Measurements from ENCODE around the gene WNT11. TPM values are rescaled to one million over a fixed set of nuclear protein-coding genes. Genes with fewer than 3 reads are reported as not detected.

Gene WNT11
- total RNA-seq, 1 experiment from 2014 or later = 0.40 TPM

DNA sequence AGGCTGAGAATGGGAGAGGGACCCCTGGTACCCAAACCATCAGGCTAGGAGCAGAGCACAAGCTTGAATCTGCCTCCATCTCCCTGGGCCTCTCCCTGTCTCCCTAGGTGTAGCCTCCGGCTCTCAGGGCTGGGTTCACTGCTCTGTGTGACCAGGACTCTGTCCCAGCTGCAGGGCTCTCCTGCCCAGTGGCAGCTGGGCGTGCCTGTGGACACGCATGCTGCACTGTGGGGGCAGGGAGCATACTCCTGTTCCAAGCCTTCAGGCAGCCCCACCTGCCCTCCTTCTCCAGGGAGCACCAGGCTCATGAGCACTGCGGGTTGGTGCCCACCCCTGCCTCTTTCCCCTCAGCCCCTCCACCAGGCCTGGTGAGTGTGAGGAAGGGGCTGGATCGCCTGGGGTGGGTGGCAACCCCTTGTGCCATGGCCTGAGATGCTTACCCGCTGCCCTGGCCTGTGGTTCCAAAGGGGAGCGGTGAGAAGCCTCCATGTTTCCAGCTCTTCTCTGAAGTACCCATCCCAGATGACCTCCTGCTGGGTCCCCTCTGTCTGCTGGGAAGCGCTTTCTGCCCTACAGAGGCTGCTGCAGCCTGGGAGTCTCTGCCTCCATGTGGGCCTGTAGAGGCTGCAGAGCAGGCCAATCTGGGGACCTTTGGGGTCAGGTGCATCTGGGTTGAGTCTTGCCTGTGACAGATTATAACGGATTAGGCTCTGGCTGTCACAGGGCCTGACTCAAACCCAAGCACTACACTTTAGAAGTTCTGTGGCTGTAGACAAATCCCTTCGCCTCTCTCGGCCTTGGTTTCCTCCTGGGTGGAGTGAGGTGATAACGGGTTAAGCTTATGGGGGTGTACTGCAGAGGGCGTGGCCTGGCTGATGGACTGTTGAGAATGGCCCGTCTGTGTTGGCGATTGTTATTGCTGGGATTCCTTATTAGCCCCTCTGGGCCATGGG lies 43.7 kb downstream of the WNT11 start:
- no TSS peak for BruUV-seq (replicated peaks)

DNA sequence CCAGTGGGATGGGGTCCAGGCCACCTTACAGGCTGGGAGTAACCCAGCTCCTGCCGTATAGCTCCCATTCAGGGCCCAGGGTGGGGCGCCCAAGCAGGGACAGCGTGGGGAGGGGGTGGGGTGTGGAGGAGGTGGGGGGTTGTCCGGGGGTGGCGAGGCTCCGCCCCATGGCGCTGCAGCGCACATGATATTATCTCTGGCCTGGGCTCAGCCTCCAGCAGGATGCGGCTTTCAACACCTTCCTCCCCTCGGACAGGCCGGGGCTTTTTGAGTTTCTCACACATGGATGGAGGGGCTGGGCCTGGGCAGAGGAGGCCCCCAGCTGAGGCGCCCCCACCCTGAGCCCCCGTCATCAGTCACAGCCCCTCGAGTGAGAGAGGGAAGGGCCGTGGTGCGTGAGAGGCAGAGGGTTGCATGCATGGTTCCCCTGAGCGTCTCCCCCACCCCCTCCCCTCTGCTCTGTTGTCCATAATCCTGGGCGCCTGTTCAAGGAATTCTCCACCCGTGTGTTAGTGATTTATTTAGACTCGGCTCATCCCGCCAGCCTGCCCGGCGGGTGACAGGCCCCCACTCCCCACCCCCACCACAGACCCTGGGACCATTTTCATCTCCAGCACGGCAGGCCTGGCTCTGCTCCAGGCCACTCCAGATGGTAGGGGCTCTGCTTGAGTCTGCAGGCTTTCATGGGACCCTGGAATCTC lies 44.9 kb downstream of the WNT11 start:
- Histone ChIP-seq H4K20me1 (ENCODE audit: low read length) (no peaks in the 10 kb centered on the region), H2AFZ (ENCODE audit: low read length) (no peak overlapping the region), H3K9me2 (replicated peaks; ENCODE audit: low read length) (no peaks in the 10 kb centered on the region), H3K9ac (ENCODE audit: low read length) (no peak overlapping the region), H3K27me3 (ENCODE audit: low read length) (no peaks in the 10 kb centered on the region), H3K4me1 (ENCODE audit: insufficient read depth, low read length) (no peaks in the 10 kb centered on the region), H3K79me2 (ENCODE audit: low read length) (no peaks in the 10 kb centered on the region), H3K27ac (ENCODE audit: low read length) (no peak overlapping the region), H3F3A (ENCODE audit: low read length, unreplicated experiment) (no peaks in the 10 kb centered on the region), H3K9me3 (ENCODE audit: low read length) (no peaks in the 10 kb centered on the region), H3K36me3 (ENCODE audit: low read depth, low read length) (no peaks in the 10 kb centered on the region), H3K4me2 (ENCODE audit: low read length) (no peak overlapping the region), H3K4me3 (ENCODE audit: low read length) (no peak overlapping the region)
- no TSS peak for BruUV-seq (replicated peaks)
- CTCF ChIA-PET = no interaction called here
- DNase-seq (no peak), ATAC-seq (no peak)
- TF ChIP-seq EZH2phosphoT487 (IDR thresholded peaks at IDR 0.05; ENCODE audit: borderline replicate concordance, low read length) (no peak), CTCF (conservative IDR thresholded peaks at IDR 0.05; ENCODE audit: low read depth, low read length) (no peak), EZH2 (IDR thresholded peaks at IDR 0.05; ENCODE audit: low read length, unreplicated experiment) (no peak)
- intact Hi-C loops (cut with micrococcal nuclease) = no loop called here
- POLR2A ChIA-PET (ENCODE audit: unreplicated experiment) = no interaction called here

More for the DNA sequence above, 43.7 kb downstream of the WNT11 start:
- no peak overlapping the region for H3K9ac ChIP-seq (ENCODE audit: low read length)
- no peak overlapping the region for H2AFZ ChIP-seq (ENCODE audit: low read length)
- no peaks in the 10 kb centered on the region for H3K4me1 ChIP-seq (ENCODE audit: insufficient read depth, low read length)
- TF ChIP-seq EZH2phosphoT487 (IDR thresholded peaks at IDR 0.05; ENCODE audit: borderline replicate concordance, low read length) (no peak), CTCF (conservative IDR thresholded peaks at IDR 0.05; ENCODE audit: low read depth, low read length) (no peak), EZH2 (IDR thresholded peaks at IDR 0.05; ENCODE audit: low read length, unreplicated experiment) (no peak)
- ATAC-seq (no peak; the same call in 1 of the 2 replicates), DNase-seq (no peak)
- H3K27me3 ChIP-seq (ENCODE audit: low read length) = no peaks in the 10 kb centered on the region
- no peak overlapping the region for H3K4me3 ChIP-seq (ENCODE audit: low read length)
- H3K9me3 ChIP-seq (ENCODE audit: low read length) = no peaks in the 10 kb centered on the region
- H3F3A ChIP-seq (ENCODE audit: low read length, unreplicated experiment) = no peaks in the 10 kb centered on the region
- POLR2A ChIA-PET (ENCODE audit: unreplicated experiment) = no interaction called here
- no peaks in the 10 kb centered on the region for H3K36me3 ChIP-seq (ENCODE audit: low read depth, low read length)
- CTCF ChIA-PET = no interaction called here
- intact Hi-C loops (cut with micrococcal nuclease) = no loop called here
- no peak overlapping the region for H3K4me2 ChIP-seq (ENCODE audit: low read length)
- H3K27ac ChIP-seq (ENCODE audit: low read length) = no peak overlapping the region
- H4K20me1 ChIP-seq (ENCODE audit: low read length) = no peaks in the 10 kb centered on the region
- no peaks in the 10 kb centered on the region for H3K9me2 ChIP-seq (replicated peaks; ENCODE audit: low read length)
- H3K79me2 ChIP-seq (ENCODE audit: low read length) = no peaks in the 10 kb centered on the region
